ENCODE results near the gene ANGEL1. TPM values are rescaled to one million over a fixed set of nuclear protein-coding genes. Genes with fewer than 3 reads are reported as not detected.

Gene ANGEL1
- total RNA-seq, 1 experiment from 2014 or later = 4.7 TPM

Other genes with a start within 250 kb of the ANGEL1 start
- 0.13 TPM in 1 of 2 replicates, not detected in the other for gene VASH1, start 51.4 kb downstream of the ANGEL1 start, total RNA-seq (2014; rRNA removed; shearing (Covaris generic))
- gene LRRC74A, start 13.5 kb upstream of the ANGEL1 start, total RNA-seq (2014; rRNA removed; shearing (Covaris generic)) = not detected in 2 replicates
- gene IRF2BPL, start 215.8 kb upstream of the ANGEL1 start, total RNA-seq (2014; rRNA removed; shearing (Covaris generic)) = 9.8 and 16.4 TPM in 2 replicates